ENCODE results near the gene ZBTB16. TPM values are rescaled to one million over a fixed set of nuclear protein-coding genes. Genes with fewer than 3 reads are reported as not detected.

The ZBTB16 gene
- total RNA-seq, 1 donor from 2014 or later: 171 TPM

- Histone ChIP-seq H3K27ac (peak overlapping the region; percentile 57), H3K36me3 (peaks cover 36% of the 10 kb centered on the region), H3K27me3 (ENCODE audit: low read depth) (no peaks in the 10 kb centered on the region), H3K9me3 (no peaks in the 10 kb centered on the region), H3K4me1 (peaks cover 70% of the 10 kb centered on the region), H3K4me3 (no peak overlapping the region)
- ATAC-seq: no peak
- intact Hi-C loops (cut with DNase I): no loop called here
- DNase-seq: no peak
- no peak for TF ChIP-seq CTCF (IDR thresholded peaks at IDR 0.05)
Measured at GRCh38 chr11:114121138-114121537, 61.6 kb downstream of the ZBTB16 start.

- peaks cover 70% of the 10 kb centered on the region for H3K4me1 ChIP-seq
- no peak for ATAC-seq
- no peak for DNase-seq
- intact Hi-C loops (cut with DNase I): no loop called here
- H3K27me3 ChIP-seq (ENCODE audit: low read depth): no peaks in the 10 kb centered on the region
- TF ChIP-seq CTCF (IDR thresholded peaks at IDR 0.05): no peak
- no peak overlapping the region for H3K4me3 ChIP-seq
- no peaks in the 10 kb centered on the region for H3K9me3 ChIP-seq
- H3K27ac ChIP-seq: peak overlapping the region; percentile 57
- H3K36me3 ChIP-seq: peaks cover 44% of the 10 kb centered on the region
Measured at GRCh38 chr11:114121804-114122504, 62.4 kb downstream of the ZBTB16 start.

GRCh38 chr11:114122686-114123085 is 63.2 kb downstream of the ZBTB16 start:
- Histone ChIP-seq H3K4me1 (peaks cover 72% of the 10 kb centered on the region), H3K27me3 (ENCODE audit: low read depth) (no peaks in the 10 kb centered on the region)

GRCh38 chr11:114123692-114124330 is 64.3 kb downstream of the ZBTB16 start:
- intact Hi-C loops (cut with DNase I): no loop called here
- H3K36me3 ChIP-seq: peaks cover 51% of the 10 kb centered on the region
- no peaks in the 10 kb centered on the region for H3K9me3 ChIP-seq
- H3K27me3 ChIP-seq (ENCODE audit: low read depth): no peaks in the 10 kb centered on the region
- no peak for TF ChIP-seq CTCF (IDR thresholded peaks at IDR 0.05)
- ATAC-seq (no peak), DNase-seq (no peak)
- no peak overlapping the region for H3K4me3 ChIP-seq
- H3K4me1 ChIP-seq: peaks cover 84% of the 10 kb centered on the region
- H3K27ac ChIP-seq: no peak overlapping the region

More at GRCh38 chr11:114122686-114123085, 63.2 kb downstream of the ZBTB16 start:
- ATAC-seq: no peak
- intact Hi-C loops (cut with DNase I): no loop called here
- no peak for TF ChIP-seq CTCF (IDR thresholded peaks at IDR 0.05)
- no peak for DNase-seq
- no peak overlapping the region for H3K27ac ChIP-seq
- H3K36me3 ChIP-seq: peaks cover 52% of the 10 kb centered on the region
- H3K9me3 ChIP-seq: no peaks in the 10 kb centered on the region
- H3K4me3 ChIP-seq: no peak overlapping the region

- H3K4me3 ChIP-seq: no peak overlapping the region
- no peaks in the 10 kb centered on the region for H3K27me3 ChIP-seq (ENCODE audit: low read depth)
- TF ChIP-seq CTCF (IDR thresholded peaks at IDR 0.05): no peak
- H3K27ac ChIP-seq: no peak overlapping the region
- H3K4me1 ChIP-seq: peaks cover 88% of the 10 kb centered on the region
- intact Hi-C loops (cut with DNase I): no loop called here
- ATAC-seq (no peak), DNase-seq (no peak)
- no peaks in the 10 kb centered on the region for H3K9me3 ChIP-seq
- H3K36me3 ChIP-seq: peaks cover 47% of the 10 kb centered on the region
Measured at GRCh38 chr11:114124601-114125144, 65.2 kb downstream of the ZBTB16 start.

Data from lower lobe of right lung (tissue), 2 donors.